GM18870 (cell line): ENCODE measurements around the gene KIAA0319L.
A peak's percentile ranks its signal among the peaks of the same experiment; 100 is the strongest.

Source experiments
- ATAC-seq: cut with Tn5 transposase; IDR thresholded peaks from one replicate; pipeline ENCODE4 v1.9.1; 2021; ENCODE audit warnings: moderate library complexity; ENCODE audit not compliant: unreplicated experiment

KIAA0319L gene

GRCh38 chr1:35564037-35564883 lies 7.1 kb upstream of the KIAA0319L start:
- ATAC-seq, result no peak

- ATAC-seq, result no peak
Measured at GRCh38 chr1:35563166-35563565, 6.0 kb upstream of the KIAA0319L start.

- ATAC-seq, result no peak
Measured at GRCh38 chr1:35561972-35562680, 4.9 kb upstream of the KIAA0319L start.

GRCh38 chr1:35561297-35561971 lies 4.2 kb upstream of the KIAA0319L start:
- ATAC-seq, result no peak

- ATAC-seq, result no peak
Measured at GRCh38 chr1:35560256-35561225, 3.3 kb upstream of the KIAA0319L start.

- no peak for ATAC-seq
Measured at GRCh38 chr1:35559317-35559944, 2.2 kb upstream of the KIAA0319L start.

- ATAC-seq, result no peak
Measured at GRCh38 chr1:35558374-35559316, 1.4 kb upstream of the KIAA0319L start.

- peak; percentile 65 for ATAC-seq
Measured at GRCh38 chr1:35557611-35558373, 589 bp upstream of the KIAA0319L start, which contains the start of gene NCDN. TSS of gene NCDN (plus strand) at chr1:35557799. CDS start at chr1:35558191, 392 bp downstream.

GRCh38 chr1:35556484-35557117 lies 602 bp downstream of the KIAA0319L start:
- ATAC-seq, result no peak

- ATAC-seq, result no peak
Measured at GRCh38 chr1:35555601-35556477, 1.4 kb downstream of the KIAA0319L start.

- no peak for ATAC-seq
Measured at GRCh38 chr1:35555212-35555584, 2.0 kb downstream of the KIAA0319L start.

GRCh38 chr1:35554266-35555211 lies 2.7 kb downstream of the KIAA0319L start:
- no peak for ATAC-seq

GRCh38 chr1:35553851-35554250 lies 3.4 kb downstream of the KIAA0319L start:
- no peak for ATAC-seq

GRCh38 chr1:35546614-35547013 lies 10.6 kb downstream of the KIAA0319L start:
- ATAC-seq, result no peak

GRCh38 chr1:35544976-35545375 lies 12.2 kb downstream of the KIAA0319L start:
- no peak for ATAC-seq
